Right ventricle myocardium inferior (tissue), 1 donor: ENCODE measurements around the gene AJM1. TPM values are rescaled to one million over a fixed set of nuclear protein-coding genes. Genes with fewer than 3 reads are reported as not detected.
"Not testable (repeated sequence)": the region's sequence is repeated elsewhere in the genome, so short reads cannot be mapped to it uniquely, and the experiment has no call there.

Experiments used
- ATAC-seq: fragments of 200-7000 bp; cut with Tn5 transposase; one replicate; pipeline ENCODE4 v1.9.1; 2020; ENCODE audit warnings: mild to moderate bottlenecking, moderate library complexity
- DNase-seq: peaks from one replicate; pipeline ENCODE4 v3.0.0; 2021; ENCODE audit errors: missing footprints
- intact Hi-C: fragments of 100-400 bp; cut with DNase I; formaldehyde crosslinking; loops from one replicate; pipeline ENCODE4 v1.11.0; 2022
- microRNA-seq: library from miRNA; unstranded; fragments of <30 nt; microRNA quantifications from one replicate; pipeline ENCODE4 v1.2.0, GENCODE V29; 2020
- total RNA-seq: library from RNA; stranded (reverse); fragmentation: NEBNext Ultra II Directional; extraction: Animal tissue kit (Norgen Biotek cat#: 25700); gene quantifications from one replicate; pipeline ENCODE4 v1.2.1, GENCODE V29; 2021
- donor health status: DM: no; HTN: yes; CAD: no; lungs with severe emphysema.

The AJM1 gene
- total RNA-seq, 1 donor from 2014 or later, result 8.6 TPM

DNA sequence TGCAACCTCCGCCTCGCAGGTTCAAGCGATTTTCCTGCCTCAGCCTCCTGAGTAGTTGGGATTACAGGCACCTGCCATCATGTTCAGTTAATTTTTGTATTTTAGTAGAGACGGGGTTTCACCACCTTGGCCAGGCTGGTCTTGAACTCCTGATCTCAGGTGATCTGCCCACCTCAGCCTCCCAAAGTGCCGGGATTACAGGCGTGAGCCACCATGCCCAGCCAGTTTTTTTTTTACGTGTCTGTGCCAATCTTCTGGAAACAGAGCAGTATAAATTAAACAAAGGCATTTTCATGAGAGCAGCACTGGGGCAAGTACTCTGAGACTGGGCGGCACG, 40.6 kb downstream of the AJM1 start:
- intact Hi-C loops, ATAC-seq, DNase-seq: not testable (repeated sequence)

GRCh38 chr9:136883670-136884069, 41.4 kb downstream of the AJM1 start:
- intact Hi-C loops, ATAC-seq, DNase-seq: not testable (repeated sequence)

- ATAC-seq (peak; percentile 99), DNase-seq (peak; percentile 98)
- intact Hi-C loops, result loop anchor here (5.0 kb wide), 1 partner anchor 56 kb away; the partner anchor contains the start of gene FBXW5
Measured at GRCh38 chr9:136885950-136886578, 43.8 kb downstream of the AJM1 start, which contains the start of gene TRAF2. Gene TRAF2 (plus strand): TSS chr9:136886516. CDS start chr9:136898741, 12,225 bp downstream.

GRCh38 chr9:136886610-136887597, 44.6 kb downstream of the AJM1 start:
- ATAC-seq (peak; percentile 13), DNase-seq (no peak)
- intact Hi-C loops, result loop anchor here (5.0 kb wide), 1 partner anchor 55 kb away; the partner anchor contains the start of gene FBXW5

DNA sequence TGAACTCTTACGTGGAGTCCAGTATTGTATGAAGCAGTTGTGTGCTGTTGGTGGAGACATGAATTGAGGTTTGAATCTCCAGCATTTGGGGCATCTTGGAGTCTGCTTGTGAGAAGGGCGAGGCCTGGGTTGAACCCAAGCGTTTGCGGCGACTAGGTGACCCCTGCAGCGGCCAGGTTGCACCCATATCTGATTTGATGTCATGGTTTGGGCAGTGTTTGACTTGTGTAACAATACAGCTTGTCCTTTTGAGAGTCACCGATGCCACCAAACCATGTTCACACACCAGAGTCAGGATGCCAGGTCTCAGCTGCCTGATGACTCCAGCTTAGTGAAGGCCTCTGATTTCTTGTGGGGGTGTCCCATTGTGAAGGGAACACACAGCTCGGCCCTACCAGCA, 46.2 kb downstream of the AJM1 start:
- intact Hi-C loops, result loop anchor here (5.0 kb wide), 1 partner anchor 54 kb away; the partner anchor contains the start of gene FBXW5
- no peak for ATAC-seq
- no peak for DNase-seq

DNA sequence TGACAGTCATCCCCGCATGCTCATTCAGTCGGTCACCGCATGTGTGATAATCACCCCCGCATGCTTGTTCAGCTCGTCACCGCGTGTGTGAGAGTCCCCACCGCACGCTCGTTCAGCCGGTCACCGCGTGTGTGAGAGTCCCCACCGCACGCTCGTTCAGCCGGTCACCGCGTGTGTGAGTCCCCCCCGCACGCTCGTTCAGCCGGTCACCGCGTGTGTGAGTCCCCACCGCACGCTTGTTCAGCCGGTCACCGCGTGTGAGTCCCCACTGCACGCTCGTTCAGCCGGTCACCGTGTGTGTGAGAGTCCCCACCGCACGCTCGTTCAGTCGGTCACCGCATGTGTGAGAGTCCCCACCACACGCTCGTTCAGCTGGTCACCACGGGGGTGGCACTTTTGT, 47.6 kb downstream of the AJM1 start:
- ATAC-seq, result no peak
- DNase-seq, result no peak
- intact Hi-C loops, result loop anchor here (5.0 kb wide), 1 partner anchor 52 kb away; the partner anchor contains the start of gene FBXW5

GRCh38 chr9:136890661-136891060, 48.4 kb downstream of the AJM1 start:
- no peak for DNase-seq
- intact Hi-C loops, result no loop called here
- no peak for ATAC-seq

Small RNAs within 50 kb of the gene (microRNA-seq; reads per million reads assigned to microRNA genes)
- gene MIR4292, result not detected
- not detected for gene MIR4479

Other genes starting within 250 kb of the AJM1 start
- 72.0 TPM for gene EGFL7, start 179.6 kb upstream of the AJM1 start, total RNA-seq
- 57.9 TPM for gene AGPAT2, start 155.0 kb upstream of the AJM1 start, total RNA-seq
- gene DIPK1B, start 129.9 kb upstream of the AJM1 start, total RNA-seq, result 16.4 TPM
- gene LCN10, start 99.5 kb upstream of the AJM1 start, total RNA-seq, result 11.3 TPM
- 22.2 TPM for gene LCN6, start 94.0 kb upstream of the AJM1 start, total RNA-seq
- not detected for gene LCN8, start 84.2 kb upstream of the AJM1 start, total RNA-seq
- 0.46 TPM for gene LCN15, start 78.0 kb upstream of the AJM1 start, total RNA-seq
- 75.9 TPM for gene TMEM141, start 51.1 kb upstream of the AJM1 start, total RNA-seq
- gene CCDC183, start 46.1 kb upstream of the AJM1 start, total RNA-seq, result 1.6 TPM
- 69.5 TPM for gene RABL6, start 34.5 kb upstream of the AJM1 start, total RNA-seq
- gene PHPT1, start 6.9 kb downstream of the AJM1 start, total RNA-seq, result 358 TPM
- gene MAMDC4, start 9.9 kb downstream of the AJM1 start, total RNA-seq, result 12.8 TPM
- gene EDF1, start 23.8 kb downstream of the AJM1 start, total RNA-seq, result 358 TPM
- 12.6 TPM for gene TRAF2, start 44.0 kb downstream of the AJM1 start, total RNA-seq
- gene FBXW5, start 102.3 kb downstream of the AJM1 start, total RNA-seq, result 143 TPM
- 1.3 TPM for gene C8G, start 102.8 kb downstream of the AJM1 start, total RNA-seq
- 2.9 TPM for gene LCN12, start 109.8 kb downstream of the AJM1 start, total RNA-seq
- 6,282 TPM for gene PTGDS, start 135.0 kb downstream of the AJM1 start, total RNA-seq
- gene LCNL1, start 140.5 kb downstream of the AJM1 start, total RNA-seq, result 8.6 TPM
- 26.9 TPM for gene PAXX, start 149.9 kb downstream of the AJM1 start, total RNA-seq
- 1.1 TPM for gene CLIC3, start 154.1 kb downstream of the AJM1 start, total RNA-seq
- gene ABCA2, start 185.8 kb downstream of the AJM1 start, total RNA-seq, result 28.2 TPM
- gene FUT7, start 189.6 kb downstream of the AJM1 start, total RNA-seq, result 0.11 TPM
- 69.0 TPM for gene NPDC1, start 203.7 kb downstream of the AJM1 start, total RNA-seq
- gene ENTPD2, start 211.6 kb downstream of the AJM1 start, total RNA-seq, result 2.7 TPM
- 0.22 TPM for gene SAPCD2, start 228.1 kb downstream of the AJM1 start, total RNA-seq
- gene UAP1L1, start 235.0 kb downstream of the AJM1 start, total RNA-seq, result 13.6 TPM
- 20.4 TPM for gene MAN1B1, start 244.5 kb downstream of the AJM1 start, total RNA-seq